Left hindlimb (tissue), 1 donor: ENCODE measurements around the gene SNX11.
"Not testable (repeated sequence)": the region's sequence is repeated elsewhere in the genome, so short reads cannot be mapped to it uniquely, and the experiment has no call there.

ENCODE experiments used
- DNase-seq: peaks from one replicate; pipeline ENCODE4 v3.0.0-alpha.2; 2018

Gene SNX11

GRCh38 chr17:48107137-48108055 is at the start of gene SNX11:
Gene SNX11 (plus strand): TSS chr17:48107766. CDS start chr17:48112044, 4,278 bp downstream.
- DNase-seq: peak; percentile 91

- DNase-seq: no peak
Observed at GRCh38 chr17:48058393-48059124, 49.0 kb upstream of the SNX11 start.

- DNase-seq: no peak
Observed at GRCh38 chr17:48059125-48059668, 48.4 kb upstream of the SNX11 start.

- DNase-seq: no peak
Observed at GRCh38 chr17:48060249-48060648, 47.3 kb upstream of the SNX11 start.

- no peak for DNase-seq
Observed at GRCh38 chr17:48062273-48062672, 45.3 kb upstream of the SNX11 start.

- DNase-seq: no peak
Observed at GRCh38 chr17:48064638-48065037, 42.9 kb upstream of the SNX11 start.

GRCh38 chr17:48066192-48066591 is 41.4 kb upstream of the SNX11 start:
- no peak for DNase-seq

- DNase-seq: no peak
Observed at GRCh38 chr17:48066656-48067055, 40.9 kb upstream of the SNX11 start.

- DNase-seq: no peak
Observed at GRCh38 chr17:48067245-48067644, 40.3 kb upstream of the SNX11 start.

- DNase-seq: not testable (repeated sequence)
Observed at GRCh38 chr17:48067808-48068207, 39.8 kb upstream of the SNX11 start.

GRCh38 chr17:48068491-48068961 is 39.0 kb upstream of the SNX11 start:
- DNase-seq: no peak

GRCh38 chr17:48070195-48070594 is 37.4 kb upstream of the SNX11 start:
- no peak for DNase-seq

GRCh38 chr17:48071654-48072053 is 35.9 kb upstream of the SNX11 start:
- DNase-seq: no peak

- not testable (repeated sequence) for DNase-seq
Observed at GRCh38 chr17:48072811-48073210, 34.8 kb upstream of the SNX11 start.

- DNase-seq: not testable (repeated sequence)
Observed at GRCh38 chr17:48073566-48074094, 33.9 kb upstream of the SNX11 start.

- no peak for DNase-seq
Observed at GRCh38 chr17:48074322-48075081, 33.1 kb upstream of the SNX11 start.

- not testable (repeated sequence) for DNase-seq
Observed at GRCh38 chr17:48077152-48077551, 30.4 kb upstream of the SNX11 start.

- no peak for DNase-seq
Observed at GRCh38 chr17:48081858-48082257, 25.7 kb upstream of the SNX11 start.

GRCh38 chr17:48084932-48085331 is 22.6 kb upstream of the SNX11 start:
- no peak for DNase-seq

- DNase-seq: no peak
Observed at GRCh38 chr17:48093341-48094045, 14.1 kb upstream of the SNX11 start.

- DNase-seq: no peak
Observed at GRCh38 chr17:48095611-48096010, 12.0 kb upstream of the SNX11 start.

GRCh38 chr17:48100160-48100559 is 7.4 kb upstream of the SNX11 start:
- no peak for DNase-seq
